Mucosa of stomach (tissue), 1 donor: ENCODE data around the gene RBM4.

Experiments used
- H3K27me3 ChIP-seq: one replicate; pipeline ENCODE4 v1.7.0; 2013; ENCODE audit warnings: mild to moderate bottlenecking, low read length; ENCODE audit not compliant: control insufficient read depth, insufficient read depth
- H3K36me3 ChIP-seq: one replicate; pipeline ENCODE4 v1.7.0; 2013; ENCODE audit warnings: low read length; ENCODE audit not compliant: control insufficient read depth, insufficient read depth
- H3K4me1 ChIP-seq: one replicate; pipeline ENCODE4 v1.7.0; 2013; ENCODE audit warnings: mild to moderate bottlenecking, low read length; ENCODE audit not compliant: control insufficient read depth, insufficient read depth
- H3K4me3 ChIP-seq: one replicate; pipeline ENCODE4 v1.7.0; 2013; ENCODE audit warnings: low read length
- H3K9ac ChIP-seq: one replicate; pipeline ENCODE4 v1.7.0; 2013; ENCODE audit warnings: mild to moderate bottlenecking, low read length, moderate library complexity
- H3K9me3 ChIP-seq: one replicate; pipeline ENCODE4 v1.7.0; 2013; ENCODE audit warnings: mild to moderate bottlenecking, low read length, moderate library complexity; ENCODE audit not compliant: control insufficient read depth
- donor health status: Pancreatic carcinoma.

RBM4 gene

GRCh38 chr11:66641834-66642233, 3.3 kb downstream of the RBM4 start:
- H3K4me1 ChIP-seq = peaks cover 50% of the 10 kb centered on the region
- no peaks in the 10 kb centered on the region for H3K9me3 ChIP-seq
- no peak overlapping the region for H3K4me3 ChIP-seq
- no peak overlapping the region for H3K9ac ChIP-seq
- H3K36me3 ChIP-seq = peaks cover 10% of the 10 kb centered on the region
- H3K27me3 ChIP-seq = no peaks in the 10 kb centered on the region

DNA sequence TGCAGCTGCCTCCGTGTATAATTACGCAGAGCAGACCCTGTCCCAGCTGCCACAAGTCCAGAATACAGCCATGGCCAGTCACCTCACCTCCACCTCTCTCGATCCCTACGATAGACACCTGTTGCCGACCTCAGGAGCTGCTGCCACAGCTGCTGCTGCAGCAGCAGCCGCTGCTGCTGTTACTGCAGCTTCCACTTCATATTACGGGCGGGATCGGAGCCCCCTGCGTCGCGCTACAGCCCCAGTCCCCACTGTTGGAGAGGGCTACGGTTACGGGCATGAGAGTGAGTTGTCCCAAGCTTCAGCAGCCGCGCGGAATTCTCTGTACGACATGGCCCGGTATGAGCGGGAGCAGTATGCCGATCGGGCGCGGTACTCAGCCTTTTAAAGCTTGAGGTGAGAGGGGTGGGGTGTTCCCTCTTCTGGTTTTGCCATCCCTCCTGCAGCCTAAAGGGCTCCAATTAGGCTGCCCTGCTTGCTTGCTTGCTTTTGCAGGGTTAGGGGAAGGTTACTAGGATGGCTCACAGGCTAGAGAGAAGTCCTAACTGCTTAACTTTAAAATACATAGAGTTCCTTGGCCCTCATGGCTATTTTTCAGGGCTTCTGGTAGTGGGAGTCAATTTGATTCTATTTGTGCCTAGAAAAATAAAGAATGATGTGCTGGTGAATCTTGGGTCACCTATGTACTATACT, 5.4 kb downstream of the RBM4 start:
- Histone ChIP-seq H3K36me3 (peaks cover 10% of the 10 kb centered on the region), H3K4me3 (no peak overlapping the region), H3K27me3 (no peaks in the 10 kb centered on the region), H3K4me1 (peaks cover 41% of the 10 kb centered on the region), H3K9me3 (no peaks in the 10 kb centered on the region), H3K9ac (no peak overlapping the region)

DNA sequence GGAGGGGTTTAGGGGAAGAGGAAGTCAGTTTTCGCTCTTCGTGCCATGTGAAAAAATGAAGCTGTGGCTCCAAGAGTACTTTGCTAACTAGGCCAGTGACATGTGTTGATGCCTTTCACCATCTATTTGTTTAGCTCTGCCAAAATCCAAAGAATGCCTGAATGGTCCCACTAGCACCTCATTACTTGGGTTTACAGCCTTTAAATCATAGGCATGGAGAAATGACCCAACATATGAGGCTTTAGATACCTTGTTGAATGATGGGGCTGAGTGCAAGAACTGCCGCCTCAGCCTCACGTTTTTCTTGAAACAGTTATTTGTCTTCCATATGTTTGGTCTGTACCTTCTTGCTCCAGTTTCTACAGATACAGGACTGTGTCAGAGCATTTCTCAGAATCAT, 8.3 kb downstream of the RBM4 start:
- H3K4me1 ChIP-seq = peaks cover 18% of the 10 kb centered on the region
- no peak overlapping the region for H3K4me3 ChIP-seq
- no peaks in the 10 kb centered on the region for H3K36me3 ChIP-seq
- H3K9me3 ChIP-seq = no peaks in the 10 kb centered on the region
- no peaks in the 10 kb centered on the region for H3K27me3 ChIP-seq
- no peak overlapping the region for H3K9ac ChIP-seq

DNA sequence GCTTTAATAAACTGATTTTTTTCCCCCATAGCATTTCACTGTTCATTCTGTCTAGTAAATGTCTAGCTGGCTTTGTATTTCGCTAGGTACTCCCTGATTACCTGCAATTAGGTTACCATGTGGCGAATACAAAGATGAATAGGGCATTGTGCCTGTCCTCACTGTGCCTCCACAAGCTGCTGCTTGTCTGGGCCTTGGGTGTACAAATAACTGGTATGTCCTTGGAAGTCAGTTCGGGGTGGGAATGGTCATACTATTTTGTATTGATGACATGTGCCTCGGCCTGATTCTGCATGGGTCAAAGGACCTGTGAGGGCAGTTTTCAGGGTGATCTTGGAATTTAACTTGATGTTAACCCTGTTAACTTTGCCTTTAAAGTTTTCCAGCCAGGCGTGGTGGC, 11.4 kb downstream of the RBM4 start:
- no peak overlapping the region for H3K4me3 ChIP-seq
- H3K9ac ChIP-seq = no peak overlapping the region
- no peaks in the 10 kb centered on the region for H3K4me1 ChIP-seq
- H3K36me3 ChIP-seq = no peaks in the 10 kb centered on the region
- no peaks in the 10 kb centered on the region for H3K27me3 ChIP-seq
- H3K9me3 ChIP-seq = no peaks in the 10 kb centered on the region

GRCh38 chr11:66651016-66651415, 12.5 kb downstream of the RBM4 start:
- Histone ChIP-seq H3K4me3 (no peak overlapping the region), H3K27me3 (no peaks in the 10 kb centered on the region), H3K9ac (no peak overlapping the region), H3K36me3 (no peaks in the 10 kb centered on the region), H3K4me1 (no peaks in the 10 kb centered on the region), H3K9me3 (no peaks in the 10 kb centered on the region)

DNA sequence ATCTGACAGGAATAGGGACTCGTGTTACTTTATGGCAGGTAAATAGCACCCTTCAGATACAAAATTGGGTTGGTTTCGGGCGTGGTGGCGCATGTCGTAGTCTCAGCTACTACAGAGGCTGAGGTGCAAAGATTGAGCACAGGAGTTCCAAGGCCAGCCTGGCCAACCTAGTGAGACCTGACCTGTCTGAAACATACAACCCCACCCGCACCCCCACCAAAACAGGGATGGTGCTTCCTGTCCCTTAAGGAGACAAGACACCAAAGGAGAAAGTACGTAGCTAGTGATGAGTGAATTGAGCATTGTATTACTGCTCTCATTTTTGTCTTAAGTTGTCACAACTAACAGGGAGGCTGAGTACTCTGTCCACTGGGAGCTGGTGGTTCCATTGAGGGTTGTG, 14.1 kb downstream of the RBM4 start:
- Histone ChIP-seq H3K36me3 (no peaks in the 10 kb centered on the region), H3K9ac (no peak overlapping the region)

DNA sequence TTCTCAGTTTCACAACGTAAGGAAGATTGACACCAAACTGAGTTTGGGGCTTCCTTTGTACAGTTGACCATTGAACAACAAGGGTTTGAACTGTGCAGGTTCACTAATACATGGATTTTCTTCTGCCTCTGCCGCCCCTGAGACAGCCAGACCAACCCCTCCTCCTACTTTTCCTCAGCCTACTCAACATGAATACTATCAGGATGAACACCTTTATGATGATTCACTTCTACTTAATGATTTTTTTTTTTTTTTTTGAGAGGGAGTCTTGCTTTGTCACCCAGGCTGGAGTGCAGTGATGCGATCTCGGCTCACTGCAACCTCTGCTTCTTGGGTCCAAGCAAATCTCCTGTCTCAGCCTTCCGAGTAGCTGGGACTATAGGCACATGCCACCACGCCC, 14.6 kb downstream of the RBM4 start:
- Histone ChIP-seq H3K27me3 (no peaks in the 10 kb centered on the region), H3K9ac (no peak overlapping the region), H3K4me1 (no peaks in the 10 kb centered on the region), H3K4me3 (no peak overlapping the region), H3K9me3 (no peaks in the 10 kb centered on the region), H3K36me3 (no peaks in the 10 kb centered on the region)

More for the DNA sequence above, 14.1 kb downstream of the RBM4 start:
- H3K4me1 ChIP-seq = no peaks in the 10 kb centered on the region
- H3K9me3 ChIP-seq = no peaks in the 10 kb centered on the region
- H3K4me3 ChIP-seq = no peak overlapping the region
- H3K27me3 ChIP-seq = no peaks in the 10 kb centered on the region

DNA sequence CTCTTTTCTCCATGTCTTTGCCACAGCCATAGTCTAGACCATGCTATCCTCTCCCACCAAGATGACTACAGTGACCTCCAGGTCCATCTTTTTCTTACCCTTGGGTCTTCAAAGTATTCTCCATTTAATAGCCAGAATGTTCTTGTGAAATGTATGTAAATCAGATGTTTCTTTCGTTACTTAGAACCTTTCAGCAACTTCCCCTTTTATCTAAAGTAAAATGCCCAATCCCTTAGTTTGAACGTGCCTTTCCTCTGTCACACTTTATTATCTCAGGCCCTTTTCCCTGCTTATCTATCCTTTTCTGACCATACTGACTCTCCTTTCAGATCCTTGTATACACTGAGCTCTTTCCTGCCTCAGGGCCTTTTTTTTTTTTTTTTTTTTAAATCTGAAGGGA, 21.3 kb downstream of the RBM4 start:
- Histone ChIP-seq H3K4me1 (no peaks in the 10 kb centered on the region), H3K27me3 (no peaks in the 10 kb centered on the region), H3K36me3 (peaks cover 4% of the 10 kb centered on the region), H3K9me3 (no peaks in the 10 kb centered on the region), H3K9ac (no peak overlapping the region), H3K4me3 (no peak overlapping the region)

DNA sequence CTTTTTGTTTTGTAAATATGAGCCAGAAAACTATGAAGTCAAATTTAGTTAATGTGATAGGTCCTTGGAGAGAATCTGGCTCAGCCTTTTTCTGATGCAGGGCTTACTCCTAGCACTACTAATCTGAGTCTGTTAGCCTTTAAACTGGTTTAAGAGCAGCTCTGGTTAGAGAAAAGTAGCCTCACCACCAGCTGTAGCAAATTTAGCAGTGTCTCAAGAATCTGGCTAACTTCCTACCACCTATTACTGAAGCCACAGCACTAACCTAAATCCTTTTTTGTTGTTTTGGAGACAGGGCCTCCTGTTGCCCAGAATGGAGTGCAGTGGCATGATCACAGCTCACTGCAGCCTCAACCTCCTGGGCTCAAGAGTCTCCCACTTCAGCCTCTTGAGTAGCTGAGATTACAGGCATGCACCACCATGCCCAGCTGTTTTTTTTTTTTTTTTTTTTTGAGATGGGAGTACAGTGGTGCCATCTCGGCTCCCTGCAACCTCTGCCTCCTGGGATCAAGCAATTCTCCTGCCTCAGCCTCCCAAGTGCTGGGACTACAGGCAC, 25.3 kb downstream of the RBM4 start:
- no peaks in the 10 kb centered on the region for H3K4me1 ChIP-seq
- no peaks in the 10 kb centered on the region for H3K9me3 ChIP-seq
- no peak overlapping the region for H3K9ac ChIP-seq
- no peaks in the 10 kb centered on the region for H3K27me3 ChIP-seq
- no peak overlapping the region for H3K4me3 ChIP-seq
- H3K36me3 ChIP-seq = peaks cover 4% of the 10 kb centered on the region

DNA sequence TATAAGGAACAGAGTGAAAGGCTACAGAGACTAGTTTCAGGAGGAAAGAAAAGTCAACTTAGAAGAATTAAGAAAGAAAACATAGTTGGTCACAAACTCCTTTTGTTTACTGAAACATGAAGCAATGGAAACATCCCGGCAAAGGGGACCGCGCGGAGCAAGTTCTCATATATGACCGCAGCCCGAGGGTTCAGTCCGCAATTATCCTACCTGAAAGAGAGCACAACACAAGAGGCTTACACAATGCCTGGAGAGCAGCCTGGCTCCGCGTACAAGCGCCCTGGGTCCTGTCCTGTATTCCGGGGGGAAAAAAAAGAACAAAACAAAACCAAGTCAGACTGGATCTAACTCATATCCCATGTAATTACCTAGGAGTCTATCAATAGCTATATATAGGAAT, 26.9 kb downstream of the RBM4 start:
- Histone ChIP-seq H3K9ac (no peak overlapping the region), H3K9me3 (no peaks in the 10 kb centered on the region), H3K4me3 (no peak overlapping the region), H3K4me1 (no peaks in the 10 kb centered on the region), H3K27me3 (no peaks in the 10 kb centered on the region), H3K36me3 (peaks cover 4% of the 10 kb centered on the region)

DNA sequence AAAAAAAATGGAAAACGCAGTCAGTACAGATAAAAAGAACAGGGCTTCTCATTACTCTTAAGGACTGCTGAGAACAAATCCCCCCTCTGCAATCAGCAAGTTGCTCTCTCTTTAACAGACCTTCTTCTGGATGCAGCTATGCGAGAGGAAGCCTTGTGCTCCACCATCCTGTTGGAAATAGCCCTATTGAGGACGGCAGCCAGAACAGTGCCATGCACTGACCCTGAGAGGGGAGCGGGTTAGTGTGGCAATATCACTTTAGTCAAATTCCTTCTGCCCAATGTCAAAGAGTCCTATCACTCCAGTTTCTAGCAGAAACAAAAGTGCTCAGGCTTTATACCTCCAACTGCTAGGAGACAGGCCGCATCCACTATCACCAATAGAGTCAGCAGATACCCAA, 32.3 kb downstream of the RBM4 start:
- Histone ChIP-seq H3K9ac (no peak overlapping the region), H3K9me3 (no peaks in the 10 kb centered on the region), H3K4me1 (no peaks in the 10 kb centered on the region), H3K27me3 (no peaks in the 10 kb centered on the region), H3K36me3 (no peaks in the 10 kb centered on the region), H3K4me3 (no peak overlapping the region)

DNA sequence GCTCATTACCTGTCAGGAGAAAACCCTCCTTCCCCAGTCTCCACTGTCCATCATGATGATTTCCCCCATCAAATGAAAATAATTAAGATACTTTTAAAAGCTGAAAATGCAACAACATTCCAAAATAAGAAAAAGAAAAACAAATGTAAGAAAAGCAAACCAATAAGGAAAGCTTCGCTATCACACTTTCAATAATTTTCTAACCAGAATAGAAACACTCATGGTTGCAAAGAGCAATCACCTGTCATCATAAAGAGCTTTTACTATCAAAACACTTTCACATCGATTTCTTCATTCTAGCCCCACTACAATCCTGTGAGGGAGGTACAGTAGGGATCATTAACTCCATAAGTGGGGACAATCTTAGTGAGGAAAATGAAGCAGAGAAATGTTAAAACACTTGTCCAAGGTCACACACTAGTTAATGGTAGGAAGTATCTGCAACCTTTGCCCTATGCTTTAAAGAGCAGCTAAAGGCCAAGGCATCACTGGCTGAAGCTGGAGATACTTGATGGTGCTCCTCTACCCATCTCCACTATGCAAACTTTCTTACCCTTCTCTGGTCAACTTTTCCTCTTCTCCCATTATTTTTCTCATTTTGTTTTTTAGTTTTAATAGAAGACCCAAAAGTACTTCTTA, 36.6 kb downstream of the RBM4 start:
- Histone ChIP-seq H3K9me3 (no peaks in the 10 kb centered on the region), H3K4me3 (no peak overlapping the region), H3K27me3 (no peaks in the 10 kb centered on the region), H3K9ac (no peak overlapping the region), H3K36me3 (no peaks in the 10 kb centered on the region), H3K4me1 (peaks cover 14% of the 10 kb centered on the region)
